Subcutaneous adipose tissue (tissue), 4 donors: Measurements from ENCODE around the gene IL12RB2. TPM values are rescaled to one million over a fixed set of nuclear protein-coding genes. Genes with fewer than 3 reads are reported as not detected.

Experiments used
- total RNA-seq, 4 donors: library from RNA; depleted of rRNA; stranded (reverse); fragments of >200 nt; gene quantifications; one replicate each; pipeline ENCODE4 v1.1.0, GENCODE V29; 2016
- TF ChIP-seq, protein P1 (sequence below): fragments of 450-650 bp; IDR thresholded peaks from one replicate; pipeline ENCODE4 v1.5.1; 2016; ENCODE audit warnings: low read depth, mild to moderate bottlenecking, control low read depth, antibody characterized with exemption, moderate library complexity

The IL12RB2 gene
- total RNA-seq, 4 donors from 2014 or later = 2.2 to 3.6 (median 3.1) TPM

DNA sequence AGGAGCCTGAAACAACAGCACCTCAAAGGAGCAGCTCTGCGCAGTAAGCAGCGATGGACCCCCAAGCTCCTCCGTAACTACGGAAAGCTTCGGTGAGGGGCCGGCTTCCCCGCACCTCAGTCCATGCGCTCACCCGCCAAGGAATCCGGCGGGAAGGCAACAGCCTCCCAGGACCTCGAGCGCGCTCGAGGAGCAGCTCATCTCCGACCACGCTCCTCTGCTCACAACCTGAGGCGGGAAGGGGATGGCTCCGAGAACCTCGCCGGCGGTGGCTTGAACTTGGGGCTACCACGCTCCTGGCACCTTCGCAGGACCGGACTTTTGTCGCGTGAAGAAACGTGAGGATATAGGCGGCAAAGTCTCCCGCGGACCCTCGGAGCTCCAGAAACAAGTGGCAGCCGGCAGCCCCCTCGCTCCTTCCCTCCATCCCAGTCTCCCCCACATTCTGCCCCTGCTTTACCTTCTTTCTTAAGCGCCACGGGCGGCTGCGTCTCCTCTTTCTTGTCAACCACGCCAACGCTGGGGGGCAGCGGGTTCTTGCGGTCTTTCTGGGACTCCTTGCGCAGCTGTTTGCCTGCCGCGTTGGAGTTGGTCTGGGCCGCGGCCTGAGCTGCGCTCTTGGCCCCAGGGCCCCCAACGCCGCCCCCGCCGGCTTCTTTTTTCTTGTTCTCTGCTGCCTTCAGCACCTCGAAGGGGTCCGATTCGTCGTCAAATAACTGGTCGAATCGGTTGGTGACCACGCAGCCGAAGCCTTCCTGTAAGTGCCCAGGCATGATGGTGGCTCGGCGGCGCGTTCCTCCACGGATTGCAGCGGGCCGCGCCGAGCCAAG is 122.1 kb downstream of the IL12RB2 start:
- TF ChIP-seq, protein P1, sequence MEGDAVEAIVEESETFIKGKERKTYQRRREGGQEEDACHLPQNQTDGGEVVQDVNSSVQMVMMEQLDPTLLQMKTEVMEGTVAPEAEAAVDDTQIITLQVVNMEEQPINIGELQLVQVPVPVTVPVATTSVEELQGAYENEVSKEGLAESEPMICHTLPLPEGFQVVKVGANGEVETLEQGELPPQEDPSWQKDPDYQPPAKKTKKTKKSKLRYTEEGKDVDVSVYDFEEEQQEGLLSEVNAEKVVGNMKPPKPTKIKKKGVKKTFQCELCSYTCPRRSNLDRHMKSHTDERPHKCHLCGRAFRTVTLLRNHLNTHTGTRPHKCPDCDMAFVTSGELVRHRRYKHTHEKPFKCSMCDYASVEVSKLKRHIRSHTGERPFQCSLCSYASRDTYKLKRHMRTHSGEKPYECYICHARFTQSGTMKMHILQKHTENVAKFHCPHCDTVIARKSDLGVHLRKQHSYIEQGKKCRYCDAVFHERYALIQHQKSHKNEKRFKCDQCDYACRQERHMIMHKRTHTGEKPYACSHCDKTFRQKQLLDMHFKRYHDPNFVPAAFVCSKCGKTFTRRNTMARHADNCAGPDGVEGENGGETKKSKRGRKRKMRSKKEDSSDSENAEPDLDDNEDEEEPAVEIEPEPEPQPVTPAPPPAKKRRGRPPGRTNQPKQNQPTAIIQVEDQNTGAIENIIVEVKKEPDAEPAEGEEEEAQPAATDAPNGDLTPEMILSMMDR = no peak

DNA sequence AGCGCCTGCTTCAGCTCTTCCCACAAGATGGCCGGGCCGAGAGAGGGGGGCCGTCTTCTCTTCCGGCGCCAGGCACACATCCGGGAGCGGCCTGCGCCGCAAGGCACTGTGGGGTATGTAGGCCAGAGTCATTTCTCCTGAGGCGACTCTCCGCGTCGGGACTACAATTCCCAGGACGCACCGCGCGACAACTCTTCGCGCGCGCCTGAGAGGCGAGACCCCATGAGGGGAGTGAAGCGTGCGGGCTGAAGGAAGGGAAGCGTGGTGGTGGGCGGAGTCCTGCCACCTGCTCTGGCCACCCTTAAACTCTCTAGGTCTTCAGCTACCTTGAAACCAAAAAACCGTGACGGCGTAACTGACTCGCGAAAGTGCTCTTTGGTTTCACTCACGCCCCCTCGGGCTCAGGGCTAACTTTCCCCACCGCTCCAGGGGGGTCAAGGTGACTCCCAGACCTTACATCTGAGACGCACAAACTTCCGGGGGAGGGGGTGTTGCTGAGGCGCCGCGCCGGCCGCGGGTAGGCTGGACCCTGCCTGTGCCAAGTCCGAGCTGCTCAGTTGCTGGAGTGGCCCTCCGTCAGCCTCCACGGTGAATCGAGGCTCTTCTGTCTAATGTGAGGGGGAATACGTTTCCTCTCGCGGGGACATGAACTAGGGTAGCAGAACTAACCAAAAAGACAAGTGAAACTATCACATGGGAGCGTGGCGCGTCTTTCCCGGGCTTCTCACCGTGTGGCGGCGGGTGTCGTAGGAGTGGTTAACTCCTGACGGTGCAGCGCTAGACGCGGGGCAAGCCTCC is 122.9 kb downstream of the IL12RB2 start, which contains the start of gene SERBP1:
SERBP1 (minus strand) TSS at position 45 of the 798 bp plus-strand sequence. CDS start 102 bp downstream, outside the sequence.
- TF ChIP-seq, protein P1 = no peak

DNA sequence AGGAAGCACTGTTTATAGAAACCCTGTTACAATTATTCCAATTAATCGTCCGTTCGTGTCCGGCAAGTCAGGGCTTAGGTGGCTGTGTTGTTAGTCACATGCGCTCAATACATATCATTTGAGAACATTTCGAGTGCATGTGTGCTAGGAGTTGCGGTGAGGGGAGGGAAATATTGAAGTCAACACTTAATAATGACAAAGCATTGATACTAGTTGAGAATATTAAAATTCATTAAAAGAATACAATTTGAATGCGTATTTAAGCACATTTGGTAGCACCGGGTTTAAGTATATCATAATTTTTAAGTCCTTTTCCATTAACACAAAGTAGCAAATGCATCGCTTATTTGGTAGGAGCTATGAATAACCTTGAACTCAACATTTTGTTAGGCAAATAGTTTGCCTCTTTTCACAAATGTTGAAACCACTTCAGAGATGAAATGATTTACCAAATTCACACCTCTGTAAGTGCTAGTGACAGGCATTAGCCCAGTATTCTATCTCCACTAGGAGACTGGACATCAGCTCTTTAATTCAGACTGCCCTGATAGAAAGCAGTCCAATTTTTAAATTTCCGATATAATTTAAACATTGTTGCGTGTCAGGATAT is 123.6 kb downstream of the IL12RB2 start:
- TF ChIP-seq, protein P1 = no peak

DNA sequence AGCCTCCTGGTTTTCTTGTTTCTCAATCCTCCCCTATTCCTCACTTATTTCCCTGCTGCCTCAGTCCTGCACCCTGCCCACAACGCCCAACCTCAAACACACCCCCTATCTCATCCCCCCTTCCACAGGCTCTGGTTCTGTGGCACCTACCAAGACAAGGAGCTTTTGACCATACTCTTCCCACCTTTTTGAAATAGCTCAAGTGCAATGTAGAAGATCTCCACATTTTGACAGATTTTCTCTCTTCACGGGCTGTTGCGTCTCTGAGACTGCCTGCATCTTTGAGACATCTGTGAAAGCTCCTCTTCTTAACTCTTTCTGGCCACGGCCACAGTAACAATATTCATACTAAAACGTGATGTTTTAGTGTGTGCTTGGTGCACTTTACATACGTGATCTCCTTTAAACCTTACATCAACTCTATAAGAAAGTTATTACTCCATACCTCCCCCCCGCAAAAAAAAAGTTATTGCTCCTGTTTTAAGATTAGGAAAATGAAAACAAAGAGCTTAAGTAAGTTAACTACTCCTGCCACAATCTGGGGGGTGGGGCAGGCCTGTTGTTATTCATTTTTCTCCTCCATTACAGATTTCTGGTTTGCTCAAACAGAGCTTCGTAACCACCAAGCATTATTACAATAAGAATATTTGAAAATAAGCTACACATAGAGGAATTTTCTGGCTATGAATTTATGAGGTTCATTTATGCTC is 124.4 kb downstream of the IL12RB2 start:
- TF ChIP-seq, protein P1 = no peak

DNA sequence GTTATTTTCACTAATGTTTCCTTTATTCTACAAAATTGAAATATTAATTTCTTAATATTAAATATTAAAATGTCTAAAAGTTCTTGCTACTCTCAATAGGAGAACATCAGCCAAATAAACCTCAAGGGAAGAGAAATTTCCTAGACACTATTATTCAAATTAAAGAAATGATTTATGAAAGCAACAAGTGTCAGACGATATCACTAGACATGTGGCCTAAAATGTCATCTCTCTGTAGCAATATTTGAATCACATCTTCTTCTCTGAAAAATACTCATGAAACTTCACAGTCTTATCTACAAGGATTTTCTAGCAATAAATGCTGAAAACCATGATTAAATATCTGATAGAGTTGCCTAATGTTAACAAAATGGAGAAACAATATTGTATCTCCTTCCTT is 125.1 kb downstream of the IL12RB2 start:
- TF ChIP-seq, protein P1 = no peak

DNA sequence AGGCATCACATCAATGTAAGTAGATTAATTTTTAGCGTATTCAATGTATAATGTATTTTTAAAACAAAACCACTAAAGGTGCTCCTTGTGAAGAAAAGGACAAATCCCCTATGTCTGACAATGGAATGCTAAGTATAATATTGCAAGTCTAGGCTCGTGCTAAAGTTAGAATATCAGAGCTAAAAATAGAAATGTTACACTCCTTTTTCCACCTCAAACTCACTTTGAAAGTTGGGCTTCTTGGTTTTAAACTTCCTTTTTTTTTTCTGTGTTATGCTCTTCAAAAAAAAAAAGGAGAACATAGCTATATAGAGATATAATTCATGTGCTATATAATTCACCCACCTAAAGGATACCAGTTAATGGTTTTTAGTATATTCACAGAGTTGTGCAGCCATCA is 126.2 kb downstream of the IL12RB2 start:
- TF ChIP-seq, protein P1 = no peak
